ENCODE results near the gene XIST.

XIST gene

GRCh38 chrX:73849073-73849472 is 3.4 kb downstream of the XIST start:
- no peak overlapping the region for H3K4me3 ChIP-seq (ENCODE audit: low read depth, low read length)
- no peak for TF ChIP-seq CTCF (IDR thresholded peaks at IDR 0.05; ENCODE audit: borderline replicate concordance, insufficient read depth, low read depth, low read length)

GRCh38 chrX:73847991-73848390 is 4.5 kb downstream of the XIST start:
- no peak for TF ChIP-seq CTCF (IDR thresholded peaks at IDR 0.05; ENCODE audit: borderline replicate concordance, insufficient read depth, low read depth, low read length)
- H3K4me3 ChIP-seq (ENCODE audit: low read depth, low read length): peak overlapping the region; percentile 2

DNA sequence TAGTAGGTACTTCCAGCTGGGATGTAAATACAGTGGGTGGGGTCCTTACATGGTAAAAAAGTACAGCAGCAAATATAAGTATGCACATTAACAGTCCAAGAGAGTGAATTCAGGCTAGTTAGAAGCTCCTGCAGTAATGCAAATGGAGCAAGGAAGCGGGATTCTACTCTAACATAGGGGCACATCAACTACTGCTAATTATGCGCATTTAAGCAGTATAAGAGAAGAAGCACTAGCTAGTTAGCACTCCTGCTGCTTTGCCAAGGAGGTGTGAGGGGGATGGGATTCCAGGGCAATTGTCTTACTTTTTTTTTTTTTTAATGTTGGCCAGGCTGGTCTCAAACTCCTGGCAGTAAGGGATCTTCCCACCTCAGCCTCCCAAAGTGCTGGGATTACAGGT is 5.4 kb downstream of the XIST start:
- H3K4me3 ChIP-seq (ENCODE audit: low read depth, low read length): no peak overlapping the region
- TF ChIP-seq CTCF (IDR thresholded peaks at IDR 0.05; ENCODE audit: borderline replicate concordance, insufficient read depth, low read depth, low read length): no peak

DNA sequence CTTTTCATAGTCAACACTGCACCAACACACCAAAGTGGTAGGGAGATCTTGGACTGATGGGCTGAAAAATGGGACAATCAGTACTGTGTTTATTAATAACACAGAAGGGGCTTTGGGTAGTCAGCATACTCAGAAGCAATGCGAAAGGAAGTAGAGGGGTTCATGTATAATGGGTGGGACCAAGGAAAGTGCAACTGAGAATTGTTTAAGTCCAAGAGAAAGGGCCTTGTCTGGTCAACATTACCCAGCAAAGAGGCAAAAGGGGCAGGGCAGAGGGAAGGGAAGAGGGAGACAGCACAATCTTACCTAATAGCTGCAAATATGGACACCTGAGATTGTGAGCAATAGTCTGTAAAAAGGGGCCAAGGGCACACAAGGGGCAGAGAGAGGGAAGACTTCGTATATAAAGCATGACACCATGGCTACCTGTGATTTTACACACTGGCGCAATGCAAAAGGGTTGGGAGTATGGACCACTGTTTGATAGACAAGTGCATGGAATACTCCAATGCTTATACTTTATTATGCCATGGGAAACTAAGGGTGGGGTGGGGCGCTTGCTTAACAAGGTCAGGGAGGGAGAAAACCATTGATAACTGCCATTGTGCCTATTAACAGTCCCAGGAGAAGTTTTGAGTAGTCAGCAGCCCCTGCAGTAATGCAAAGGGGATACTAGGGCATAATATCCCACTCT is 9.8 kb downstream of the XIST start:
- no peak for TF ChIP-seq CTCF (IDR thresholded peaks at IDR 0.05; ENCODE audit: borderline replicate concordance, insufficient read depth, low read depth, low read length)
- no peak overlapping the region for H3K4me3 ChIP-seq (ENCODE audit: low read depth, low read length)

DNA sequence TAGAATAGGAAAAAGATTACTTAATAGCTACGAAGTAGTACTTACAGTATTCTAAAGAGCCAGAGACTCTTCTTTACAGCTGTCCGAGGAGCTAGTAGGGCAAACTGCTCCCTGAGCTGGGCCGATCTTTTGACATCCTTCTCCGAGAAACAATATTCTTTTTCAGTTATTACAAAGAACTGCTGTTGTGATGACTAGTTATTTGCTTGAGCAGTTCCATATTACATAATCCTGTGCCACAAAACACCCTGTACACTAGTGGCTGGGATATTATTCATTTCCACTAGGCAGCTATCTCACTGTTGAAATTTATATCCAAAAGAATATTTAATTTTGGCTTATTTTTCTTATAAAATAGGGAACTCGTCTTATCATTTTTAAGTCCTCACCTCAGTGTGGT is 11.2 kb downstream of the XIST start:
- no peak overlapping the region for H3K4me3 ChIP-seq (ENCODE audit: low read depth, low read length)
- TF ChIP-seq CTCF (IDR thresholded peaks at IDR 0.05; ENCODE audit: borderline replicate concordance, insufficient read depth, low read depth, low read length): no peak

- no peak overlapping the region for H3K4me3 ChIP-seq (ENCODE audit: low read depth, low read length)
- no peak for TF ChIP-seq CTCF (IDR thresholded peaks at IDR 0.05; ENCODE audit: borderline replicate concordance, insufficient read depth, low read depth, low read length)
Measured at GRCh38 chrX:73840120-73840924, 12.2 kb downstream of the XIST start.

DNA sequence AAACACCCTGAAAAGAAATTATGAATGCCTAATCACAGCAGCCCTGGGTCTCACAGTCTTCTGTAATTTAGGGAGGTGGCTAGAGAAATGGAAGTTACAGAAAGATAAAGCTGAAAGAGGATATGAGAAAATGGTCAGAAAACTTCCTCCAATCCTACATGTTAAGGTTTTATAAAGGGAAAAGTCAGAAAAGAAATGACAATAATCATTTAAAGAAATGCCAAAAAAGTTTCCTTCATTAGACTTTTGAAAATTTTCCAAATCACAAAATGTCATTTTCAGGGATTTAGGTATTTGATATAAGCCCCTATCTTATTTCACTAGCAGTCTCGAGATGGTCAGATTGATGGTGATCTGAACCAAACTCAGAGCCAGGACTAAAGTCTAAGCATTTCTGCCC is 13.4 kb downstream of the XIST start:
- TF ChIP-seq CTCF (IDR thresholded peaks at IDR 0.05; ENCODE audit: borderline replicate concordance, insufficient read depth, low read depth, low read length): no peak
- no peak overlapping the region for H3K4me3 ChIP-seq (ENCODE audit: low read depth, low read length)
